Stimulated activated effector memory CD8-positive, alpha-beta T cell treated with anti-CD3 and anti-CD28 coated beads, Interleukin-12 subunit alpha, Interleukin-12 subunit beta, amount 100 ng/mL, for 72 hours (primary cell): ENCODE results near the gene COL26A1.

Experiments
- ATAC-seq: fragments of 150-1000 bp; cut with Tn5 transposase; 2 replicates; pipeline ENCODE4 v1.10.0; 2021
- DNase-seq, 2 donors: peaks; one replicate each; pipeline ENCODE4 v3.0.0; 2021 to 2022; ENCODE audit warnings: low spot score in 2 of 2
- H3K27ac Mint-ChIP-seq: one replicate; pipeline ENCODE4 v1.8.0; 2022; ENCODE audit warnings: mild to moderate bottlenecking, mixed read lengths
- H3K36me3 Mint-ChIP-seq: one replicate; pipeline ENCODE4 v1.8.0; 2022; ENCODE audit warnings: mild to moderate bottlenecking, mixed read lengths
- H3K4me1 Mint-ChIP-seq: one replicate; pipeline ENCODE4 v1.8.0; 2022; ENCODE audit warnings: mixed read lengths
- H3K4me3 Mint-ChIP-seq: one replicate; pipeline ENCODE4 v1.8.0; 2022; ENCODE audit warnings: mild to moderate bottlenecking, mixed read lengths
- H3K9me3 Mint-ChIP-seq: one replicate; pipeline ENCODE4 v1.8.0; 2022; ENCODE audit warnings: mixed read lengths

Gene COL26A1

DNA sequence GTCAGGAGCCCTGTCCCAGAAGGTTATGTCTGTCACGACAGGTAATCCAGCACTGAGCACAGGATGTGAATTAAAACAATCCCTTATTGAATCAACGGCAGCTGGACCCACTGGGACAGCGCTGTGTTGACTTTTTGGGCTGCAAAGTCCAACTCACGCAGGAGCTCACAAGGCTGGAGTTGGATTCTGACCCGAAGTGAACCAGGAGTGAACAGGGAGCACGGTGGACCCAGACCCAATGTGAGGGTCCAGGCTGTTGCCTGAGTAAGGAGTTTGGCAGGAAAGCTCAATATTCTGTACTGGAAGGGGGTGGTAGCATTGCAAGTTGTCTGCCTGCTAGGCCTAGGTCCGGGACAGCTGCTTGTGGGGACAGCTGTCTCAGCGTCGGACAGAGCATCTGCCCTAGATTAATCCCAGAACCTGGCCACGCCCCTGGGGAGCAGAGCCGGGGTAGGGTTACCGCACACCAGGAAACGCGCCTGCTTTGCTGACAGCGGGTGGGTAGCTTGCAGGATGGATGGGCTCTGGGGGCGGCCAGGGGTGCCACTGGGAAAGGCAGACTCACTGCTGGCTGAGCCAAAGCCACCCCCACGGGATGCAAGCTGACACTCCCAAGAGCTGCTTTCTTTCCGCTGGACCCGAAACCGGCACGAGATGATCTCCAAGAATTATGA lies 24.0 kb downstream of the COL26A1 start:
- H3K9me3 Mint-ChIP-seq, result no peaks in the 10 kb centered on the region
- peaks cover 15% of the 10 kb centered on the region for H3K4me1 Mint-ChIP-seq
- no peak overlapping the region for H3K4me3 Mint-ChIP-seq
- no peak overlapping the region for H3K27ac Mint-ChIP-seq
- no peaks in the 10 kb centered on the region for H3K36me3 Mint-ChIP-seq
- ATAC-seq (no peak), DNase-seq (no peak)

DNA sequence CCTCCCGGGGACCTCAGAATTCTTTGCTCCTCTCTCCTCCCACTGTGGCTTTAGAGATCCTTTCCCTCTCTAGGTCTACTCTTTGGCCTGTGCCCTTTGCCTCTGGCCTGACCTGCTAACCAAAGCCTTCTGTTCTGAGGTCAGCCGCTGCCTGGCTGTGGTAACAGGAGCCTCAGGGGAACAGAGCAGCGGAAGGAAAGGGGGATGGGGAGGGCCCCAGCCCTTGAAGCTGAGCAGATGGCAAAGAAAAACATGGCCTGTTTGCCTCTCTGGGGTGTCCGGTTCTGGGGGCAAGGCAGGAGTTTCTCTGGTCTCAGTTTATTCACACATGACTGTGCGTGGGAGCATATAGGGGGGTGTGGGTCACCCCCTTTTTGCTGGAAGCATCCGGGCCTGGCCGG lies 28.2 kb downstream of the COL26A1 start:
- DNase-seq (peak in 1 of 2 donors; percentile 54), ATAC-seq (peak; percentile 80)
- H3K4me1 Mint-ChIP-seq, result peaks cover 19% of the 10 kb centered on the region
- H3K9me3 Mint-ChIP-seq, result no peaks in the 10 kb centered on the region
- peak overlapping the region; percentile 36 for H3K27ac Mint-ChIP-seq
- no peaks in the 10 kb centered on the region for H3K36me3 Mint-ChIP-seq
- no peak overlapping the region for H3K4me3 Mint-ChIP-seq

DNA sequence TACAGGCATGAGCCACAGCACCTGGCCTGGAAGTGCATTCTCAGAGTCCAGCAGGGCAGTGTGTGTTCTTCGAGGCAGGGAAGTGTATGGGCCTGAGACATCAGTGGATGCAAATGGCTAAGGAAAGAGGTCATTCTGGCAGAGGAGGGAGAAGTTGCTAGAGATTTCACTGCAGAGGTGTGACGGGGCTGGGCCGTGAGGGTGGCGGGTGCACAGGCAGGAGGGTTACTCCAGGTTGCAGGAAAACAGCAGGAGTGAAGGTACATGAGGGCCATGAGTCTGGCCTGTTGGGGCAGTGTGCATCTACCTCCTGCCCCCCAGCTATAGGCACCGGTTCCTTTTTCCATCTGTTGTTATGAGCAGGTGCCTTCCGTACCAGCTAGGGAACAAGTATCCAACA lies 29.3 kb downstream of the COL26A1 start:
- Mint-ChIP-seq H3K4me1 (peaks cover 14% of the 10 kb centered on the region), H3K9me3 (no peaks in the 10 kb centered on the region), H3K27ac (peak overlapping the region; percentile 36), H3K4me3 (no peak overlapping the region), H3K36me3 (no peaks in the 10 kb centered on the region)
- ATAC-seq (no peak), DNase-seq (no peak)

DNA sequence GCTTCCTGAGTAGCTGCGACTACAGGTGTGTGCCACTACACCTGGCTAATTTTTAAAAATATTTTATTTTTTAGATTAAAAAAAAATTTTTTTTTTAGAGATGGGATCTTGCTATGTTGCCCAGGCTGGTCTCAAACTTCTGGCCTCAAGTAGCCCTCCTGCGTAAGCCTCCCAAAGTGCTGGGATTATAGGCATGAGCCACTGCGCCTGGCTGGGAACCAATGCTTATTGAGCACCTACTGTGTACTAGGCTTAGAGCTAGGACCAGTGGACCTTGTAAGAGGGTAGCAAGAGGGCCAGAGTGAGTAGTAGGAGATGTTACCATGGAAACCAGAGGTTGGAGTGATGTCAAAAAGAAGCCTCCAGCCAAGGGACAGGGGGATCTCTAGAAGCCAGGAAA lies 31.2 kb downstream of the COL26A1 start:
- H3K4me1 Mint-ChIP-seq, result peaks cover 13% of the 10 kb centered on the region
- no peaks in the 10 kb centered on the region for H3K36me3 Mint-ChIP-seq
- DNase-seq, result no peak
- H3K27ac Mint-ChIP-seq, result no peak overlapping the region
- no peak overlapping the region for H3K4me3 Mint-ChIP-seq
- ATAC-seq, result no peak
- H3K9me3 Mint-ChIP-seq, result no peaks in the 10 kb centered on the region

DNA sequence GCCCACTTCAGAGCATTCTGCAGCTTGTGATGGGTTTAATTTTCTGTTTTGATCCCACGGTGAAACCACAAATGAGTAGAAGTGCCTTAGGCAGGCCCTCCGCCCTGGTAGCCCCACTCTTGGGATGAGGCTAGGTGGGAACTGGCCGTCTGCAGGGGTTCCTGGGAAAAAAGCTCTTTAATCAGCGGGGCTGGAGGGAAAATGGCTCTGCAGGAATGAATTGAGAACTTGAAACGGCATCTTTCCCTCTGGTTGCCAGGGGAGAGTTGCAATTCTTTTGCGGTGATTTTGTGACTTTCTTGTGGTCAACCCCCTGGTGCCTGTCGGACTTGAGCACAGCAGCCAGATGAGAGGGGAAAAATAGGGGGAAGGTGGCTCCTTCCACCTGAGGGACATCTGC lies 32.7 kb downstream of the COL26A1 start:
- ATAC-seq, result no peak
- H3K4me1 Mint-ChIP-seq, result peaks cover 13% of the 10 kb centered on the region
- no peaks in the 10 kb centered on the region for H3K36me3 Mint-ChIP-seq
- H3K27ac Mint-ChIP-seq, result no peak overlapping the region
- H3K9me3 Mint-ChIP-seq, result no peaks in the 10 kb centered on the region
- no peak overlapping the region for H3K4me3 Mint-ChIP-seq
- DNase-seq, result no peak

DNA sequence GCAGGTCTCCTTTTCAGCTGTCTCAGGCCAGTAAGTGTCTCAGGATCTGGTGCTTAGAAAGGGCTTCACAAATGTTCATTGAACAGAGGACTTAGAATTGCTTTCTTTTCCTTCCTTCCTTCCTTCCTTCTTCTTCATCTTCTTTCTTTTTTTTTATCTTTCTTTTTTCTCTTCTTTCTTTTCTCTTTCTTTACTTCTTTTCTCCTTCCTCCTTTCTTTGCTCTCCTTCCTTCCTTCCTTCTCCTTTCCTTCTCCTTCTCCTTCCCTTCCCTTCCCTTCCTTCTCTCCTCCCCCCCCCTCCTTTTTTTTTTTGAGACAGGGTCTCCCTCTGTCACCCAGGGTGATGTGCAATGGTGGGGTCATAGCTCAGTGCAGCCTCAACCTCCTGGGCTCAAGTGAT lies 34.6 kb downstream of the COL26A1 start:
- ATAC-seq (no peak), DNase-seq (no peak)
- Mint-ChIP-seq H3K4me3 (no peak overlapping the region), H3K36me3 (no peaks in the 10 kb centered on the region), H3K4me1 (no peaks in the 10 kb centered on the region), H3K27ac (no peak overlapping the region), H3K9me3 (no peaks in the 10 kb centered on the region)

DNA sequence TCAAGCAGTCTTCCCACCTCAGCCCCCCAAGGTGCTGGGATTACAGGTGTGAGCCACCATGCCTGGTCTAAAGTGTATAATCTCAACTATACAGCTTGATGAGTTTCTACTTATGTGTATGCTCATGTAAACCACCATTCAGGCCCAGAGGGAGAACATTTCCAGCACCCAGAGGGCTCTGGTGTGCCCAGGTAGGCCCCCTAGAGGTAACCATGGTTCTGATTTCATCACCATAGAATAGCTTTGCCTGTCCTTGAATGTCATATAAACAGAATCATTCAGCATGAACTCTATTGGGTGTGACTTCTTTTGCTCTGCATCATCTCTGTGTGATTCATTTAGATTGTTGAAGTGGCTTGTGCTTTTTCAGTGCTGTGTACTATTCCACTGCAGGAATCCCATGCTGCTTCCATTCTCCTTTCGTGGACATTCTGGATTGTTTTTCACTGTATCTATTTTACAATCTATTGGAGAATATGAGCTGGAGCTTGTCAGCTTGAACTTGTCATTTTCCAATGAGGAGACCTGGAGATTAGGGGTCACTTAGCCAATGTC lies 35.2 kb downstream of the COL26A1 start:
- H3K4me1 Mint-ChIP-seq, result no peaks in the 10 kb centered on the region
- no peak for ATAC-seq
- no peak overlapping the region for H3K27ac Mint-ChIP-seq
- no peaks in the 10 kb centered on the region for H3K36me3 Mint-ChIP-seq
- no peak for DNase-seq
- H3K4me3 Mint-ChIP-seq, result no peak overlapping the region
- no peaks in the 10 kb centered on the region for H3K9me3 Mint-ChIP-seq

DNA sequence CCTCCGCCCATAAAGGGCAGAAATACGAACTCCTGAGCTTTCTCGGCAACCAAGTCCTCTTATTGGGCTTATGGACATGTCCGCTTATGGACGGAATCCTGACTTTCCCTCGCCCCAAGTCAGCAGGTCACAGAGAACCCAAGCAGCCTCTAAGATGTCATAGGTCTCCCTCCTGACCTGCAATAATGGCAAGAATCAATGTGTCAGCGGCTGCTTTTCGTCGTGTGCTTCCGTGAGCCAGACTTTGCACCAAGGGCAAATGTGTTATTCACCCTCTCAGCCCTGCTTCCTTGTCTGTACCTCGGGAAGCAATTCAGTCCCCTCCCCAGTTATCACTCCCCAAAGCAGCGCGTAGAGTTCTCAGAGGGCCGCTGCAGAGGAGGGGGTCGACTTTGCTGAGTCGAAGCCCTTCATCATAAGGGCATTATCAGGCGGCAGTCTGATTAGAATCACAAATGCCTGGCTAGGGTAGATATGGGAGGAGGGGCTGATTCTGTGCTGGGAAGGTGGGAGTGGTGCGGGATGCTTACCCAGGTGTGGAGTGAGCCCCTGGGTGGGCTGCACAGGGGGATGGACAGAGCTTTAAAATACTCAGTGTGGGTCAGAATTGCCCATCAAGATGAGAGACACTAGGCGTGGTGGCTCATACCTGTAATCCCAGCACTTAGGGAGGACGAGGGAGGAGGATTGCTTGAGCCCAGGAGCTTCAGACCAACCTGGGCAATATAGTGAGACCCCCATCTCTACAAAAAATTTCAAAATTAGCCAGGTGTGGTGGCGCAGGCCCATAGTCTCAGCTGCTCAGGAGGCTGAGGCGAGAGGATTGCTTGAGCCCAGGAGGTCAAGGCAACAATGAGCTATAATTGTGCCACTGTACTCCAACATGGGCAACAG lies 36.0 kb downstream of the COL26A1 start:
- Mint-ChIP-seq H3K4me1 (no peaks in the 10 kb centered on the region), H3K27ac (no peak overlapping the region), H3K36me3 (no peaks in the 10 kb centered on the region), H3K9me3 (no peaks in the 10 kb centered on the region), H3K4me3 (no peak overlapping the region)
- DNase-seq, result no peak
- ATAC-seq, result no peak

DNA sequence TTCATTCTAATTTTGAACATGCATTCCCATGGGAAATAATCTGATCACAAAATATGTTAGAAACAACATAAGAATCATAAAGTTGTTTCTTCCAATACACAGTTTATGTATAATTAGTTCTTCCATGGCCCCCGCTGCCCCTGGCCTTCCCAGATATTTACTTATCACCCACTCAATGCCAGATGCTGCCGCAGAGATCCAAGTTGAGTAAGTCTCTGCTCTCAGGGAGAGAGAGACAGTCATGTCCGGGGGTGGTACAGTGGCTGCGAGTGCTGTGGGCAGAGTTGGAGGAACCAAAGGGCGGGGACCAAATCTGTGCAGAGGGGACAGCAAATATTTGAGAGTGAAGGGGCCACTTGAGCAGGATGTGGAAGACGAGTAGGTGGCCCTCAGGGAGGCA lies 37.1 kb downstream of the COL26A1 start:
- Mint-ChIP-seq H3K4me3 (no peak overlapping the region), H3K4me1 (no peaks in the 10 kb centered on the region), H3K27ac (no peak overlapping the region), H3K9me3 (no peaks in the 10 kb centered on the region), H3K36me3 (no peaks in the 10 kb centered on the region)
- ATAC-seq (no peak), DNase-seq (no peak)

DNA sequence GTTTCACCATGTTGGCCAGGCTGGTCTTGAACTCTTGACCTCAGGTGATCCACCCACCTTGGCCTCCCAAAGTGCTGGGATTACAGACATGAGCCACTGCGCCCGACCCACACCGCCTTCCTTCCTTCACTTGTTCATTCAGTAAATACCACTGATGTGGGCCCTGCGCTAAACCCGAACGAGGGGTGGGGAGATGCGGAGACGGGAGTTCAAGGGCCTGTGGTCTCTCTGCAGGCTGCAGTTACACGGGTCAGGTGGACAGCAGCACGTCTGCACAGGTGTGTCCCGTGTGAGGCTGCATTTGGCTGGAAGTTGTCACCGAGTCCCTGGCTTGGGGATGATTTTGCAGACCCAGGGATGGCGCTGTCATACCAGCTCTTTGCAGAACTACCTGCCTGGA lies 38.1 kb downstream of the COL26A1 start:
- Mint-ChIP-seq H3K4me3 (no peak overlapping the region), H3K4me1 (no peaks in the 10 kb centered on the region), H3K9me3 (no peaks in the 10 kb centered on the region), H3K36me3 (no peaks in the 10 kb centered on the region), H3K27ac (no peak overlapping the region)
- ATAC-seq (no peak), DNase-seq (no peak)

DNA sequence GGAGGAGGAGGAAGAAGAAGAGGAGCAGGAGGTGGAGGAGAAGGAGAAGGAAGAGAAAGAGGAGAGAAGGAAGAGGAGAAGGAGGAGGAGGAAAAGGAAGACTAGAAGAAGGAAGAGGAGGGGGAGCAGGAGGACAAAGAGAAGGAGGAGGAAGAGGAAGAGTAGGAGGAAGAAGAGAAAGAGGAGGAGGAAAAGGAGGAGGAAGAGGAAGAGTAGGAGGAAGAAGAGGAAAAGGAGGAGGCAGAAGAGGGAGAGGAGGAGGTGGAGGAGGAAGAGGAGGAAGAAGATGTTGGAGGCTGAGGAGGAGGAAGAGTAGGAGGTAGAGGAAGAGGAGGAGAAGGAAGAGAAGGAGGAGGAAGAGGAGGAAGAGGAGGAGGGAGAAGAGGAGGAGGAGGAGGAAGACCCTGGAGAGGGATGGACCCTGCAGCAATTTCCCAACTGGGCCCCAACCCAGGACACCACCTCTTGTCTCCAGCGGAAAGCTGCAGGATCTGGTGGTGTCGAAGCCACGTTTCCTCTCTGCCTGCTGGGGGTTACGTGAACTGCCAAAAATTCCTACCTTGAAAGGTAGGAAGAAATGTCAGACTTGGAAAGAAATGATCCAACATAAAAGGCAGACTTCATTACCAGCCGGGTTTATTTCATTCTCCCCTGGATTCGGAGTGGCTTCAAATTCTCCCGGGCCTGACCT lies 38.9 kb downstream of the COL26A1 start:
- Mint-ChIP-seq H3K4me1 (no peaks in the 10 kb centered on the region), H3K27ac (no peak overlapping the region), H3K4me3 (no peak overlapping the region), H3K36me3 (no peaks in the 10 kb centered on the region), H3K9me3 (no peaks in the 10 kb centered on the region)
- ATAC-seq (no peak), DNase-seq (no peak)

DNA sequence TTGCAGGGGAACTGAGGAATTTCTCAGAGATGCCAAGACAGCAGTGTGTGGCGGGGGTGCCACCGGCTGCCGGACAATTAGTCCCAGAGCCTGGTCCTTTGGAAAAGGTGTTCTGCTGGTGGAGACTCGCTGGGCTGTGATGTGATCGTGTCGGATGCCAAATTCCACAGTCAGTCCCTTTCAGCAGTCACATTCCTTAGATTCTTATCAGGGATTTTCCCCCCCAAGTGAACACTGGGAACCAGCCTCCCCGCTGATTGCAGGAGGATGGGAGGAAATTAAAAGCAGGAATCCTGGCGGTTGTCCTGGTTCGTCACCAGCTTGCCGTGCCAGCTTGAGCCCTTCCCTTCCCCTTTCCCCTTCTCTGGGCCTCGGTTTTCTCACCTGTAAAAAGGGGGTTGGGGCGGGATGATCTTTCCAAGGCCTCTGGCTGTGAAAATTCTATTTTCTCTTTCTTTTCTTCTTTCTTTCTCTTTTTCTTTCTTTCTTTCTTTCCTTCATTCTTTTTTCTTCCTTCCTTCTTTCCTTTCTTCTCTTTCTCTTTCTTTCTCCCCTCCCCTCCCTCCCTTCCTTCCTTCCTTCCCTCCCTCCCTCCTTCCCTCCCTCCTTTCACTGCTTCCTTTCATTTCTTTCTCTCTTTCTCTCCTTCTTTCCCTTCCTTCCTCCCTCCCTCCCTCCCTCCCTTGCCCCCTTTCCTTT lies 39.6 kb downstream of the COL26A1 start:
- Mint-ChIP-seq H3K9me3 (no peaks in the 10 kb centered on the region), H3K27ac (no peak overlapping the region), H3K4me3 (no peak overlapping the region), H3K36me3 (no peaks in the 10 kb centered on the region), H3K4me1 (no peaks in the 10 kb centered on the region)
- ATAC-seq, result no peak
- no peak for DNase-seq

DNA sequence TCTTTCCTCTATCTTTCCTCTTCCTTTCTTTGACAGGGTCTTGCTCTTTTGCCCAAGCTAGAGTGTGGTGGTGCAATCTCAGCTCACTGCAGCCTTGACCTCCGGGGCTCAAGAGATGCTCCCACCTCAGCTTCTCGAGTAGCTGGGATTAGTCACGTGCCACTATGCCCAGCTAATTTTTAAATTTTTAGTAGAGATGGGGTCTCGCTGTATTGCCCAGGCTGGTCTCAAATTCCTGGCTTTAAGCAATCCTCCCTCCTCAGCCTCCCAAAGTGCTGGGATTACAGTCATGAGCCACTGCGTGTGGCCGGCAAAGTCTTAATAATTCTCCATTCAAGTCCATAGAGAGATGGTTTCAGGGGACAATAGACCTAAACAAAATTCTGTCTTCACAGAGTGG lies 40.2 kb downstream of the COL26A1 start:
- Mint-ChIP-seq H3K4me1 (no peaks in the 10 kb centered on the region), H3K36me3 (no peaks in the 10 kb centered on the region), H3K4me3 (no peak overlapping the region), H3K27ac (no peak overlapping the region), H3K9me3 (no peaks in the 10 kb centered on the region)
- ATAC-seq (no peak), DNase-seq (no peak)

DNA sequence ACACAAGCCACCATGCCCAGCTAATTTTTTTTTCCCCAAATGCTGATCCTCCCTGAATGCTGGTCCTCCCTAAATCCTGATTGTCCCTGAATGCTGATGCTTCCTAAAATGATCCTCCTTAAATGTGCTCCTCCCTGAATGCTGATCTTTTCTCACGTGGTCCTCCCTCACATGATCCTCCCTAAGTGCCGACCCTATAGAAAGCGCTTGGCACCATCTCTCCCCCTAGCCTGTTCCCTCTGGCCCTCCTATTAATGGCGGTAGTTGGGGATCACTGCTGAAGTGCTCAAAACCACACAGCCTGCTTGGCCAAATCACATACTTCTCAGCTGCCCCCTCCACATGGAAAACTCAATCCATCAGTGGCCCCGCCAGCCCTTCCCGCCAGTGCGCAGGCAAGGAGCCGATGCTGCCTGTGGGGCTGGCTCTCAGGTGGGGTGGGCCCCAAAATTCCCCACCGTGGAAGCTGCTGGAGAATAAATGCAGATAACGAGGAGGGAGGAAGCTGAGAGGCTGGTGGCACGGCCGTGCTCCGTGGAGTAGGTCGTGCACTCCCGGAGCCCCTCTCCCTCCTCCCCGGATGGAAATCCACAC lies 42.9 kb downstream of the COL26A1 start:
- H3K4me3 Mint-ChIP-seq, result no peak overlapping the region
- no peak for ATAC-seq
- DNase-seq, result no peak
- H3K27ac Mint-ChIP-seq, result no peak overlapping the region
- no peaks in the 10 kb centered on the region for H3K36me3 Mint-ChIP-seq
- no peaks in the 10 kb centered on the region for H3K4me1 Mint-ChIP-seq
- peaks cover 3% of the 10 kb centered on the region for H3K9me3 Mint-ChIP-seq
